Osteoblast (primary cell): Measurements from ENCODE around the gene STAT5B. TPM values are rescaled to one million over a fixed set of nuclear protein-coding genes. Genes with fewer than 3 reads are reported as not detected.

ENCODE experiments used
- DNase-seq: peaks from one replicate; pipeline ENCODE4 v3.0.0; 2011; ENCODE audit warnings: low spot score, mixed read lengths; ENCODE audit not compliant: insufficient read length; ENCODE audit errors: missing footprints
- H2AFZ ChIP-seq: 2 replicates; pipeline ENCODE4 v1.6.0; 2011; ENCODE audit warnings: mild to moderate bottlenecking, low read length
- H3K27ac ChIP-seq: 2 replicates; pipeline ENCODE4 v1.5.1; 2011; ENCODE audit warnings: mild to moderate bottlenecking, low read depth, low read length, moderate library complexity
- H3K27me3 ChIP-seq: 2 replicates; pipeline ENCODE4 v1.6.0; 2012; ENCODE audit warnings: mild to moderate bottlenecking, control low read depth, inconsistent platforms, low read length, moderate library complexity; ENCODE audit not compliant: insufficient read depth
- H3K36me3 ChIP-seq: 2 replicates; pipeline ENCODE4 v1.5.1; 2011; ENCODE audit warnings: mild to moderate bottlenecking, low read length, control low read depth, moderate library complexity; ENCODE audit not compliant: insufficient read depth
- H3K4me1 ChIP-seq: 2 replicates; pipeline ENCODE4 v1.5.1; 2011; ENCODE audit warnings: mild to moderate bottlenecking, low read length, control low read depth, moderate library complexity; ENCODE audit not compliant: insufficient read depth
- H3K4me2 ChIP-seq: 2 replicates; pipeline ENCODE4 v1.6.0; 2011; ENCODE audit warnings: mild to moderate bottlenecking, low read length; ENCODE audit not compliant: insufficient read depth
- H3K4me3 ChIP-seq: fragments of 200-600 bp; sonication (generic); 3 replicates; pipeline ENCODE4 v1.5.1; 2012; ENCODE audit warnings: mild to moderate bottlenecking, low read length, inconsistent platforms; ENCODE audit not compliant: insufficient read depth
- H3K79me2 ChIP-seq: 2 replicates; pipeline ENCODE4 v1.6.0; 2012; ENCODE audit warnings: mild to moderate bottlenecking, low read length, control low read depth, inconsistent platforms; ENCODE audit not compliant: insufficient read depth
- H3K9me3 ChIP-seq: 2 replicates; pipeline ENCODE4 v1.5.1; 2011; ENCODE audit warnings: low read depth, low read length, control low read depth
- H4K20me1 ChIP-seq: 2 replicates; pipeline ENCODE4 v1.6.0; 2012; ENCODE audit warnings: mild to moderate bottlenecking, low read length, control low read depth; ENCODE audit not compliant: insufficient read depth
- total RNA-seq: library from RNA; depleted of rRNA; stranded (reverse); fragments of >200 nt; gene quantifications from 2 replicates; pipeline ENCODE4 v1.2.3, GENCODE V29; 2012
- TF ChIP-seq, protein P1 (sequence below): IDR thresholded peaks from 2 replicates; pipeline ENCODE4 v1.5.1; 2011; ENCODE audit warnings: mild to moderate bottlenecking, low read depth, low read length, moderate library complexity; ENCODE audit errors: extremely low read depth

Gene STAT5B
- total RNA-seq, 1 donor: 22.8 TPM

- H3K79me2 ChIP-seq: peaks cover 56% of the 10 kb centered on the region
- DNase-seq: peak; percentile 58
- TF ChIP-seq, protein P1, sequence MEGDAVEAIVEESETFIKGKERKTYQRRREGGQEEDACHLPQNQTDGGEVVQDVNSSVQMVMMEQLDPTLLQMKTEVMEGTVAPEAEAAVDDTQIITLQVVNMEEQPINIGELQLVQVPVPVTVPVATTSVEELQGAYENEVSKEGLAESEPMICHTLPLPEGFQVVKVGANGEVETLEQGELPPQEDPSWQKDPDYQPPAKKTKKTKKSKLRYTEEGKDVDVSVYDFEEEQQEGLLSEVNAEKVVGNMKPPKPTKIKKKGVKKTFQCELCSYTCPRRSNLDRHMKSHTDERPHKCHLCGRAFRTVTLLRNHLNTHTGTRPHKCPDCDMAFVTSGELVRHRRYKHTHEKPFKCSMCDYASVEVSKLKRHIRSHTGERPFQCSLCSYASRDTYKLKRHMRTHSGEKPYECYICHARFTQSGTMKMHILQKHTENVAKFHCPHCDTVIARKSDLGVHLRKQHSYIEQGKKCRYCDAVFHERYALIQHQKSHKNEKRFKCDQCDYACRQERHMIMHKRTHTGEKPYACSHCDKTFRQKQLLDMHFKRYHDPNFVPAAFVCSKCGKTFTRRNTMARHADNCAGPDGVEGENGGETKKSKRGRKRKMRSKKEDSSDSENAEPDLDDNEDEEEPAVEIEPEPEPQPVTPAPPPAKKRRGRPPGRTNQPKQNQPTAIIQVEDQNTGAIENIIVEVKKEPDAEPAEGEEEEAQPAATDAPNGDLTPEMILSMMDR: no peak
- no peaks in the 10 kb centered on the region for H3K27me3 ChIP-seq
- H3K27ac ChIP-seq: no peak overlapping the region
- no peak overlapping the region for H3K4me3 ChIP-seq
- peaks cover 28% of the 10 kb centered on the region for H4K20me1 ChIP-seq
- H3K4me2 ChIP-seq: no peak overlapping the region
- no peaks in the 10 kb centered on the region for H3K9me3 ChIP-seq
- no peak overlapping the region for H2AFZ ChIP-seq
- H3K36me3 ChIP-seq: no peaks in the 10 kb centered on the region
- peaks cover 12% of the 10 kb centered on the region for H3K4me1 ChIP-seq
These were observed 2.0 kb downstream of the STAT5B start for GRCh38 chr17:42274253-42274542.

DNA sequence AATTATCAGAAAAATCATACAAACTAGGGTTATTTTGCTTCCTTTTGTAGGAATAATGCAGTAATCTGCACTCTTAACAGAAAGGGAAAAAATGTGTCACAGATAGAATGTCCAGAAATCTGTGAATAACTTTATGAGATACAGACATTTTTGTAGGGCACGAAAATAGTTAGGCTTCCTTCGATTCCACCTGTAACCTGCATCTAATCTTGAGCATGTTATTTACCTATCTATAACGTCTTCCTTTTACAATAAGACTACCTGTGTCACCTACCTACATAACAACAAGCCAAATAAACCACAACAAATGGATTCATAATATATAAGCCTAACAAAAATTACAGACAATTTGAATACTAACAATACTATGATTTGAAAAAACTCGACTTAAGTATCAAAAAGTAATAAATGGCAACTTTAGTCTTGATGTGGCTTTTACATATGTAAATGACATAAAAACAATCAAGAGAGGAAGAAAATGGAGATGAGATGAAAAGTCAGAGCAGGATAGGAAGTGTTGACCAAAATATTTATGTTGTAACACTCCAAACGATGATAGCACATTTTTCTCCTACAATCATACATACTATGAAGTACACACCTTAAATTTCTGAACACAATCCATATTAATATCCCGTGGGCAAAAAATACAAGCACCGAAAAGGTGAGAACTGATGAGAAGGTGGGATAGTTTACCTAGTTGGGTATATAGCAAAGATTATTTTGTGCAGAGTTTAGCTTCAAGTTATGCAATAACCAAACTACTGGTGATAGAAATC, 2.5 kb downstream of the STAT5B start:
- TF ChIP-seq, protein P1: no peak
- DNase-seq: no peak
- Histone ChIP-seq H2AFZ (no peak overlapping the region), H3K4me1 (peaks cover 12% of the 10 kb centered on the region), H3K27ac (no peak overlapping the region), H3K4me2 (no peak overlapping the region), H4K20me1 (peaks cover 28% of the 10 kb centered on the region), H3K27me3 (no peaks in the 10 kb centered on the region), H3K79me2 (peaks cover 58% of the 10 kb centered on the region), H3K9me3 (no peaks in the 10 kb centered on the region), H3K4me3 (no peak overlapping the region), H3K36me3 (no peaks in the 10 kb centered on the region)

GRCh38 chr17:42272162-42272907, 3.9 kb downstream of the STAT5B start:
- Histone ChIP-seq H4K20me1 (peaks cover 28% of the 10 kb centered on the region), H3K27ac (no peak overlapping the region), H3K4me1 (peaks cover 11% of the 10 kb centered on the region), H2AFZ (no peak overlapping the region), H3K4me3 (no peak overlapping the region), H3K9me3 (no peaks in the 10 kb centered on the region), H3K4me2 (no peak overlapping the region), H3K79me2 (peaks cover 65% of the 10 kb centered on the region), H3K27me3 (no peaks in the 10 kb centered on the region), H3K36me3 (no peaks in the 10 kb centered on the region)
- TF ChIP-seq, protein P1: no peak
- no peak for DNase-seq

- H3K4me3 ChIP-seq: no peak overlapping the region
- no peak overlapping the region for H3K27ac ChIP-seq
- no peaks in the 10 kb centered on the region for H3K9me3 ChIP-seq
- H3K36me3 ChIP-seq: no peaks in the 10 kb centered on the region
- peaks cover 70% of the 10 kb centered on the region for H3K79me2 ChIP-seq
- no peaks in the 10 kb centered on the region for H3K27me3 ChIP-seq
- H3K4me1 ChIP-seq: peaks cover 7% of the 10 kb centered on the region
- DNase-seq: no peak
- TF ChIP-seq, protein P1: no peak
- no peak overlapping the region for H2AFZ ChIP-seq
- H3K4me2 ChIP-seq: no peak overlapping the region
- H4K20me1 ChIP-seq: peaks cover 28% of the 10 kb centered on the region
These were observed 4.5 kb downstream of the STAT5B start for GRCh38 chr17:42271779-42272035.
